T-helper 2 cell (primary cell): Measurements from ENCODE around the gene MTMR6.
A peak's percentile ranks its signal among the peaks of the same experiment; 100 is the strongest.

Source experiments
- DNase-seq, 5 experiments: peaks; one replicate each; pipeline versions ENCODE4 v3.0.0 to v3.0.0-alpha.2; 2012 to 2022

The MTMR6 gene

GRCh38 chr13:25215253-25215575, 72.1 kb downstream of the MTMR6 start:
- DNase-seq: peak in 1 of 5 experiments; percentile 6

GRCh38 chr13:25214491-25215252, 72.6 kb downstream of the MTMR6 start:
- no peak for DNase-seq

DNA sequence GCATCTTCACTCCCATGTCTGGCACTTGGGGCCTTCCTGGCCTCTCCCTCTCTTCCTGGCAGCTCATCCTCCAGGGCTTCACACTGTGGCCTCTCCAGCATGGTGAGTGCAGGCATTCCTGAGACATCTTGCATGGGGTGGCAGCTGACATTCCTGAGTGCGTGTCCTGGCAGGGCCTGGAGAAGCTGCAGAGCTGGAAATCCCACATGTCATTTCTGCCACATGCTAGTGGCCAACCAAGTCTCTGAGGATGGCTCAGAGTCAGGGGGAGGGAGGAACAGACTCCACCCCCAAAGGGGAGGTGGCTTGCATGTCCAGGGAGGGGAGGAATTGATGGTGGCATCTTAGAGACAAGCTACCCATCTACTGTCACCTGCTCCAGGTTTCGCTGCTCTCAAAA, 73.6 kb downstream of the MTMR6 start:
- no peak for DNase-seq

- DNase-seq: no peak
Measured at GRCh38 chr13:25210842-25211569, 76.3 kb downstream of the MTMR6 start.

DNA sequence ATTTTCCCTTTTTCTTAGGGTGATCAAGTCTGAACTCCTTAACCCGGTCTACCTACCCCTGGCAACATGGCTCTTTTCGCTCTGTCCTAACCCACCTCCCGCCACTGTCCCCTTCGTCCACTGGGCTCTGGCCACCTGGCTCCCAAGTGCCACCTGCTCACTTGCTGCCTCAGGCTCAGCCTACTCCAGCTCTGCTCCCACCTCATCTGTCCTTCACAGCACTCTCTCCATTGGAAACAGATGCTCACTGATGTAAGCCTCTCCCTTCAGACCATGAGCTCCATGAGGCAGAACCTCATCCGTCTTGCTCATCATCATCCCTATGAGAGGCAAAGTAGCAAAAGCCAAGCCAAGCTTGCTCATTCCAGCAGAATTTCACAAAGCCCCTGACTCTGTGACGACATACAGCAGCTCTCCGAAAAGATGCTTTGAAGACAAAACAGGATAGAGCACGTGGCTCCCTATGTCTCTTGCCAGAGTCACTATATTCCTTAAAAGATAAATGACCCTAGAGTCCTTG, 79.9 kb downstream of the MTMR6 start:
- DNase-seq: no peak

DNA sequence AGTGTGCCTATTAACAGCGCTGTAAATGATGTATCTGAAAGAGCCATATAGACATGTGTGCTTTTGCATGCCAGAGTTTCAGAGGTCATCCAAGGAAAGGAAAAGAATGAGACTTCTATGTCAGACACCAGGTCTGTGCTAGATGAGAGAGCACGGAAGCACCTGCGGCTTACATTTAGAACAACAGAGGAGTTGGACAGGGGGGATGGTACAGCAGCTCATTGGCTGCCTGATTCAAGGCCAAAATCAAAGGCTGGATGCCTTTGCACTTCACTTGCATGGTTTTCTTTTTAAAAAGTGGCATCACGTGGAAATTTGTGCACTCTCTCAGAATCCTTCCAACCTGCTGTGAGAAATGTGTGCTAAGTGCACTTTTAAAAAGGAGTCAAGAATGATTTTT, 82.4 kb downstream of the MTMR6 start:
- no peak for DNase-seq

GRCh38 chr13:25203127-25203740, 84.1 kb downstream of the MTMR6 start:
- no peak for DNase-seq

- no peak for DNase-seq
Measured at GRCh38 chr13:25200783-25201182, 86.5 kb downstream of the MTMR6 start.

DNA sequence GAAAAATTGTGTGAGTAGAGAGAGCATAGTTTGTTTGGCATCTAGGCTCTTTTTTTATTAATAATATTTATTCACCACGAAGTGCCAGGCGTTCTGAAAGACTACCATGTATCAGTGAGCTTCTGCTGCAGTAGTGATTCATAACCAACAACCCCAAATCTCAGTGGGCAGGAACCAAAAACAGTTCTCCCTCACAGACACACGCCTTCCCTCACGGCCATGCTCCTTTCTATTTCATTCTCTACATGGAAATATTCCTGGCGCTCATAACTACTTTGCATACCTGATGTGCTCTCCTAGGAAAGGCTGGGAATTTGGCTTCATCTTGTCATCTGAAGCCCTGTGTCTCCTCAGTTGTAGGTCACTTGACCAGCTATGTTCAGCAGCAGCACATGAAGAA, 88.6 kb downstream of the MTMR6 start:
- no peak for DNase-seq

GRCh38 chr13:25196971-25197370, 90.3 kb downstream of the MTMR6 start:
- no peak for DNase-seq
